ENCODE measurements around the gene NPIPB13. TPM values are rescaled to one million over a fixed set of nuclear protein-coding genes. Genes with fewer than 3 reads are reported as not detected.

NPIPB13 gene
- total RNA-seq (2014; rRNA removed; shearing (Covaris generic)), result 2.6 and 2.9 TPM in 2 replicates

DNA sequence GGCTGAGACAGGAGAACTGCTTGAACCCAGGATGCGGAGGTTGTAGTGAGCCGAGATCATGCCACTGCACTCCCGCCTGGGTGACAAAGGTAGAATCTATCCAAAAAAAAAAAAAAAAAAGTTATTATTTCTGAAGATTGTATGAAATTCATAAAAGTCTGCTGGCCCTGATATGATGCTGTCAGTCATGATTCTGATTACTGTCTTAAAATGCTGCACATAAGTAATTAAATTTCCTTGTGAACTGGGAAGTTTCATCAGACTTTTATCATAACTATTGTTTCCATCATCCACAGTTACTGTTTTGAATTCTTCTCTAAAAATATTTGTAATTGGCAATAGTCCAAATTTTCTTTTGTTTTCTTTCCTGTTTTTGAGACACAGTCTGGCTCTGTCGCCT lies at the start of gene NPIPB13:
Gene NPIPB13, minus strand, starts transcription at position 101 of the 400 bp plus-strand sequence. CDS start 2,906 bp downstream, outside the sequence.

GRCh38 chr16:30199049-30199448 lies 49.2 kb downstream of the NPIPB13 start, which contains the start of gene SULT1A3:
Gene SULT1A3 (plus strand): TSS chr16:30199255. CDS start chr16:30200729, 1,474 bp downstream.

Small RNA genes lying within 50 kb of the gene (small RNA-seq; reads per million reads assigned to genes)
- gene AC106782.4, result not detected

Other genes starting within 250 kb of the NPIPB13 start
- 2.3 and 4.8 TPM in 2 replicates for gene DOC2A, start 237.5 kb downstream of the NPIPB13 start, total RNA-seq (2014; rRNA removed; shearing (Covaris generic))
- not detected in 2 replicates for gene C16orf92, start 225.3 kb downstream of the NPIPB13 start, total RNA-seq (2014; rRNA removed; shearing (Covaris generic))
- 0.56 and 3.3 TPM in 2 replicates for gene TLCD3B, start 217.2 kb downstream of the NPIPB13 start, total RNA-seq (2014; rRNA removed; shearing (Covaris generic))
- 1,573 and 1,656 TPM in 2 replicates for gene ALDOA, start 182.7 kb downstream of the NPIPB13 start, total RNA-seq (2014; rRNA removed; shearing (Covaris generic))
- 172 and 195 TPM in 2 replicates for gene PPP4C, start 172.5 kb downstream of the NPIPB13 start, total RNA-seq (2014; rRNA removed; shearing (Covaris generic))
- 0.64 and 1.6 TPM in 2 replicates for gene TBX6, start 156.6 kb downstream of the NPIPB13 start, total RNA-seq (2014; rRNA removed; shearing (Covaris generic))
- gene YPEL3, start 152.3 kb downstream of the NPIPB13 start, total RNA-seq (2014; rRNA removed; shearing (Covaris generic)), result 16.2 and 16.7 TPM in 2 replicates
- 0.30 and 0.82 TPM in 2 replicates for gene GDPD3, start 134.9 kb downstream of the NPIPB13 start, total RNA-seq (2014; rRNA removed; shearing (Covaris generic))
- 29.7 and 38.4 TPM in 2 replicates for gene MAPK3, start 125.3 kb downstream of the NPIPB13 start, total RNA-seq (2014; rRNA removed; shearing (Covaris generic))
- gene CORO1A, start 64.9 kb downstream of the NPIPB13 start, total RNA-seq (2014; rRNA removed; shearing (Covaris generic)), result 6.7 and 14.7 TPM in 2 replicates
- gene BOLA2B, start 54.8 kb downstream of the NPIPB13 start, total RNA-seq (2014; rRNA removed; shearing (Covaris generic)), result 132 and 219 TPM in 2 replicates
- gene SLX1A, start 54.6 kb downstream of the NPIPB13 start, total RNA-seq (2014; rRNA removed; shearing (Covaris generic)), result 199 and 212 TPM in 2 replicates
- 5.0 and 5.3 TPM in 2 replicates for gene SULT1A3, start 49.2 kb downstream of the NPIPB13 start, total RNA-seq (2014; rRNA removed; shearing (Covaris generic))
- 97.2 and 106 TPM in 2 replicates for gene CD2BP2, start 106.8 kb upstream of the NPIPB13 start, total RNA-seq (2014; rRNA removed; shearing (Covaris generic))
- 25.2 and 27.1 TPM in 2 replicates for gene TBC1D10B, start 122.0 kb upstream of the NPIPB13 start, total RNA-seq (2014; rRNA removed; shearing (Covaris generic))
- gene MYL11, start 126.3 kb upstream of the NPIPB13 start, total RNA-seq (2014; rRNA removed; shearing (Covaris generic)), result not detected in 2 replicates
- gene SEPTIN1, start 134.1 kb upstream of the NPIPB13 start, total RNA-seq (2014; rRNA removed; shearing (Covaris generic)), result 0.60 TPM in 1 of 2 replicates, not detected in the other
- gene ZNF48, start 146.9 kb upstream of the NPIPB13 start, total RNA-seq (2014; rRNA removed; shearing (Covaris generic)), result 11.2 and 12.2 TPM in 2 replicates
- gene ZNF771, start 159.1 kb upstream of the NPIPB13 start, total RNA-seq (2014; rRNA removed; shearing (Covaris generic)), result 7.2 and 9.6 TPM in 2 replicates
- 36.7 and 40.4 TPM in 2 replicates for gene DCTPP1, start 181.6 kb upstream of the NPIPB13 start, total RNA-seq (2014; rRNA removed; shearing (Covaris generic))
- gene SEPHS2, start 197.4 kb upstream of the NPIPB13 start, total RNA-seq (2014; rRNA removed; shearing (Covaris generic)), result 15.3 and 20.9 TPM in 2 replicates
- not detected in 2 replicates for gene ITGAL, start 224.3 kb upstream of the NPIPB13 start, total RNA-seq (2014; rRNA removed; shearing (Covaris generic))